AG20443 (cell line): ENCODE data around the gene BCAR1.

Source experiments
- DNase-seq: peaks from one replicate; pipeline ENCODE4 v3.0.0; 2012; ENCODE audit warnings: low spot score, mixed read lengths

The BCAR1 gene

GRCh38 chr16:75203667-75204409, 47.6 kb downstream of the BCAR1 start:
- DNase-seq = no peak

GRCh38 chr16:75203096-75203495, 48.3 kb downstream of the BCAR1 start:
- no peak for DNase-seq

- no peak for DNase-seq
Observed at GRCh38 chr16:75202069-75202590, 49.3 kb downstream of the BCAR1 start.

GRCh38 chr16:75198135-75198600, 53.3 kb downstream of the BCAR1 start:
- DNase-seq = peak; percentile 80

GRCh38 chr16:75197522-75198134, 53.8 kb downstream of the BCAR1 start:
- DNase-seq = no peak

GRCh38 chr16:75196836-75197235, 54.6 kb downstream of the BCAR1 start:
- no peak for DNase-seq

GRCh38 chr16:75195811-75196790, 55.3 kb downstream of the BCAR1 start:
- no peak for DNase-seq

- DNase-seq = no peak
Observed at GRCh38 chr16:75193730-75194444, 57.5 kb downstream of the BCAR1 start.

- no peak for DNase-seq
Observed at GRCh38 chr16:75193265-75193650, 58.2 kb downstream of the BCAR1 start.

- DNase-seq = no peak
Observed at GRCh38 chr16:75192606-75193264, 58.7 kb downstream of the BCAR1 start.

GRCh38 chr16:75189638-75190245, 61.7 kb downstream of the BCAR1 start:
- DNase-seq = no peak

GRCh38 chr16:75188832-75189477, 62.5 kb downstream of the BCAR1 start:
- no peak for DNase-seq

GRCh38 chr16:75181630-75182029, 69.8 kb downstream of the BCAR1 start:
- DNase-seq = no peak

- DNase-seq = no peak
Observed at GRCh38 chr16:75179208-75179607, 72.2 kb downstream of the BCAR1 start.
